Uterus (tissue), 2 donors: Measurements from ENCODE around the gene MYBPC1.

Source experiments
- POLR2A ChIP-seq, 2 donors: fragments of 450-650 bp; IDR thresholded peaks; one replicate each; pipeline ENCODE4 v1.6.1; 2016; ENCODE audit warnings: antibody characterized with exemption in 2 of 2, mild to moderate bottlenecking in 1 of 2, moderate library complexity in 1 of 2
- TF ChIP-seq, protein P1 (sequence below), 4 experiments: fragments of 200-600 bp in 2 of 4; fragments of 450-650 bp in 2 of 4; sonication (generic) in 2 of 4; IDR thresholded peaks; one replicate each; pipeline ENCODE4 v1.5.1; 2016 to 2019; ENCODE audit warnings: antibody characterized with exemption in 4 of 4, mild to moderate bottlenecking in 2 of 4, moderate library complexity in 1 of 4

GRCh38 chr12:101571105-101571504 lies 23.7 kb upstream of the MYBPC1 start:
- no peak for TF ChIP-seq POLR2A (IDR thresholded peaks at IDR 0.05)
- TF ChIP-seq, protein P1, sequence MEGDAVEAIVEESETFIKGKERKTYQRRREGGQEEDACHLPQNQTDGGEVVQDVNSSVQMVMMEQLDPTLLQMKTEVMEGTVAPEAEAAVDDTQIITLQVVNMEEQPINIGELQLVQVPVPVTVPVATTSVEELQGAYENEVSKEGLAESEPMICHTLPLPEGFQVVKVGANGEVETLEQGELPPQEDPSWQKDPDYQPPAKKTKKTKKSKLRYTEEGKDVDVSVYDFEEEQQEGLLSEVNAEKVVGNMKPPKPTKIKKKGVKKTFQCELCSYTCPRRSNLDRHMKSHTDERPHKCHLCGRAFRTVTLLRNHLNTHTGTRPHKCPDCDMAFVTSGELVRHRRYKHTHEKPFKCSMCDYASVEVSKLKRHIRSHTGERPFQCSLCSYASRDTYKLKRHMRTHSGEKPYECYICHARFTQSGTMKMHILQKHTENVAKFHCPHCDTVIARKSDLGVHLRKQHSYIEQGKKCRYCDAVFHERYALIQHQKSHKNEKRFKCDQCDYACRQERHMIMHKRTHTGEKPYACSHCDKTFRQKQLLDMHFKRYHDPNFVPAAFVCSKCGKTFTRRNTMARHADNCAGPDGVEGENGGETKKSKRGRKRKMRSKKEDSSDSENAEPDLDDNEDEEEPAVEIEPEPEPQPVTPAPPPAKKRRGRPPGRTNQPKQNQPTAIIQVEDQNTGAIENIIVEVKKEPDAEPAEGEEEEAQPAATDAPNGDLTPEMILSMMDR (IDR thresholded peaks at IDR 0.05): no peak
